HepG2 (cell line): ENCODE data around the gene URM1. TPM values are rescaled to one million over a fixed set of nuclear protein-coding genes. Genes with fewer than 3 reads are reported as not detected.

Experiments
- ATAD3A ChIP-seq: sonication (generic); formaldehyde crosslinking; IDR thresholded peaks from 2 replicates; pipeline ENCODE4 v1.4.0; 2020; ENCODE audit warnings: missing genetic modification reagents
- CHCHD3 ChIP-seq: sonication (generic); formaldehyde crosslinking; IDR thresholded peaks from 2 replicates; pipeline ENCODE4 v1.8.0; 2022; ENCODE audit warnings: mild to moderate bottlenecking, missing genetic modification reagents, moderate library complexity
- GLI4 ChIP-seq: sonication (generic); formaldehyde crosslinking; IDR thresholded peaks from 2 replicates; pipeline ENCODE4 v1.5.1; 2020; ENCODE audit warnings: missing genetic modification reagents, mild to moderate bottlenecking, moderate library complexity, borderline replicate concordance
- PITX1 ChIP-seq: sonication (generic); formaldehyde crosslinking; IDR thresholded peaks from 2 replicates; pipeline ENCODE4 v1.5.1; 2020; ENCODE audit warnings: mild to moderate bottlenecking, missing genetic modification reagents
- RFX3 ChIP-seq: IDR thresholded peaks from 2 replicates; pipeline ENCODE4 v1.6.1; 2016; ENCODE audit warnings: missing biosample characterization, missing genetic modification reagents
- SYNCRIP ChIP-seq: fragments of 200-400 bp; formaldehyde crosslinking; IDR thresholded peaks from 2 replicates; pipeline ENCODE4 v1.6.1; 2018; ENCODE audit warnings: mild to moderate bottlenecking, low read depth, low read length; ENCODE audit not compliant: insufficient read depth
- TEAD3 ChIP-seq: optimal IDR thresholded peaks from 2 replicates; pipeline ENCODE3; 2016; ENCODE audit warnings: borderline replicate concordance
- ZNF230 ChIP-seq: sonication (generic); formaldehyde crosslinking; IDR thresholded peaks from 2 replicates; pipeline ENCODE4 v1.4.0; 2020; ENCODE audit warnings: mild to moderate bottlenecking, missing genetic modification reagents
- ZNF333 ChIP-seq: sonication (generic); formaldehyde crosslinking; IDR thresholded peaks from 2 replicates; pipeline ENCODE4 v1.4.0; 2020; ENCODE audit warnings: mild to moderate bottlenecking, missing genetic modification reagents, borderline replicate concordance
- ZNF460 ChIP-seq: sonication (generic); formaldehyde crosslinking; IDR thresholded peaks from 2 replicates; pipeline ENCODE4 v1.5.1; 2020; ENCODE audit warnings: missing genetic modification reagents, mild to moderate bottlenecking, borderline replicate concordance
- ZNF557 ChIP-seq: sonication (generic); formaldehyde crosslinking; IDR thresholded peaks from 2 replicates; pipeline ENCODE4 v1.4.0; 2020; ENCODE audit warnings: missing genetic modification reagents
- ZNF749 ChIP-seq: sonication (generic); formaldehyde crosslinking; IDR thresholded peaks from 2 replicates; pipeline ENCODE4 v1.8.0; 2022; ENCODE audit warnings: mild to moderate bottlenecking, missing genetic modification reagents, moderate library complexity, borderline replicate concordance
- ZNF850 ChIP-seq: sonication (generic); formaldehyde crosslinking; conservative IDR thresholded peaks from 2 replicates; pipeline ENCODE4 v1.9.0; 2021; ENCODE audit warnings: mild to moderate bottlenecking, missing genetic modification reagents
- polyA plus RNA-seq, 8 experiments: library from polyadenylated mRNA; depleted of rRNA in 3 of 8; stranded (reverse) in 7 of 8; unstranded in 1 of 8; fragments of >200 nt; fragmentation: Illumina TruSeq in 4 of 8; extraction: Trizol in 4 of 8; gene quantifications; 2 replicates each; pipeline versions ENCODE4 v1.2.1 to v1.2.3, GENCODE V29; 2011 to 2016; ENCODE audit warnings: low read depth in 4 of 8, missing spikeins in 1 of 8, mixed read lengths in 1 of 8; ENCODE audit not compliant: insufficient read depth in 1 of 8
- total RNA-seq, 5 experiments: library from RNA; depleted of rRNA; stranded (reverse); fragments of >200 nt; fragmentation: Illumina TruSeq; extraction: Trizol; gene quantifications; 2 replicates each; pipeline ENCODE4 v1.2.3, GENCODE V29; 2016; ENCODE audit warnings: low read depth in 1 of 5
- TF ChIP-seq, protein P1 (sequence below): sonication (generic); formaldehyde crosslinking; IDR thresholded peaks from 2 replicates; pipeline ENCODE4 v1.5.1; 2020; ENCODE audit warnings: mild to moderate bottlenecking, moderate library complexity, missing genetic modification reagents
- TF ChIP-seq, protein P2 (sequence below): sonication (generic); formaldehyde crosslinking; IDR thresholded peaks from 2 replicates; pipeline ENCODE4 v1.4.0; 2020; ENCODE audit warnings: mild to moderate bottlenecking, missing genetic modification reagents
- TF ChIP-seq, protein P3 (sequence below): sonication (generic); formaldehyde crosslinking; IDR thresholded peaks from one replicate; pipeline ENCODE4 v1.5.1; 2020; ENCODE audit warnings: mild to moderate bottlenecking, missing genetic modification reagents; ENCODE audit errors: not compliant biosample characterization
- TF ChIP-seq, protein P4 (sequence below): sonication (generic); formaldehyde crosslinking; IDR thresholded peaks from 2 replicates; pipeline ENCODE4 v1.4.0; 2020; ENCODE audit warnings: mild to moderate bottlenecking, missing genetic modification reagents

URM1 gene
- total and polyA plus RNA-seq, 2 of the 13 experiments (the other 11 are each of a cell fraction or from before 2014, with no cell fraction given) = 37.1 to 41.3 TPM

DNA sequence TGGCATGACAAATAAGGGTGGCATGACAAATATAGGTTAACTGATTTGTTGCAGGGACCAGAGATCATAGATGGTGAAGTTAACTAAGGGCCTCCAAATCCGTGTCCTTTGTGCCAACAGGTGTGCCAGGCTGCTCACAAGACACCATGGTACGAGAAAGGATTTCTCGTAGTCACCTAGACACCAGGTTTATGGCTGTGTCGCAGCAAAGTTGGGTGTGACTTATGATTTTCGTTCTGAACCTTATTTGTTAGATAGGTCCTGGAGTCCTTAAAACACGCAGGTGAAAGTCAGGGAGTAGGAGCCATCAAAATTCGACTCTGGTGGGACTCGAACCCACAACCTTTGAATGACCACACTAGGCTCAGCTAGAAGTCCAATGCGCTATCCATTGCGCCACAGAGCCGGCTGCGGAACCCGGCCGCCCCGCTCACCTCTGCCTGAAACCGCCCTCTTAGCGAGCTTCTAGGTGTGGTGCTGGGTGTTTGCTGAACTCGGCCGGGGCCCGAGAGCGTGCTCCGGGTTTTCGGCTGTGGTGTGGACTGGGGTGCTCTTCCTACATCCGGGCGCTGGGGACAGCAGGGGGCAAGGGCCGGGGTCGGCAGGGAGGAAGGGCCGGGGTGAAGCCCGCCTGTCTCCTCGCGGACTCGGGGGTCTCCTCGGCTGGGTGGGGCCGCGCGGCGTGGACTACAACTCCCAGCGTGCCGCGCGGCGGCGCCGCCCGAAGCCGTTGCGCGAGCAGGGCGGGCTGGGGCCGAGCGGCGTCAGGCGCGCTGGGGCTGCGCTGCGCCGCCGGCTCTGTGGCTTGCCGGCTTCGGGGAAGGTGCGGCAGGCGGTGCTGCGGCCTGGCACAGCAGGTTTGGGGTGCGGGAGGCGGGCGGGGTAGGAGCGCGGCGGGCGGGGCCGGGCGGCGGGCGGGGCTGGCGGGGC is 31.1 kb upstream of the URM1 start, which contains the start of gene SLC27A4 (continued):
- TF ChIP-seq PITX1 (CRISPR knock-in tag) = peak; percentile 69; the same call in 1 of the 2 replicates
- no peak for TF ChIP-seq SYNCRIP
- TF ChIP-seq, protein P1, sequence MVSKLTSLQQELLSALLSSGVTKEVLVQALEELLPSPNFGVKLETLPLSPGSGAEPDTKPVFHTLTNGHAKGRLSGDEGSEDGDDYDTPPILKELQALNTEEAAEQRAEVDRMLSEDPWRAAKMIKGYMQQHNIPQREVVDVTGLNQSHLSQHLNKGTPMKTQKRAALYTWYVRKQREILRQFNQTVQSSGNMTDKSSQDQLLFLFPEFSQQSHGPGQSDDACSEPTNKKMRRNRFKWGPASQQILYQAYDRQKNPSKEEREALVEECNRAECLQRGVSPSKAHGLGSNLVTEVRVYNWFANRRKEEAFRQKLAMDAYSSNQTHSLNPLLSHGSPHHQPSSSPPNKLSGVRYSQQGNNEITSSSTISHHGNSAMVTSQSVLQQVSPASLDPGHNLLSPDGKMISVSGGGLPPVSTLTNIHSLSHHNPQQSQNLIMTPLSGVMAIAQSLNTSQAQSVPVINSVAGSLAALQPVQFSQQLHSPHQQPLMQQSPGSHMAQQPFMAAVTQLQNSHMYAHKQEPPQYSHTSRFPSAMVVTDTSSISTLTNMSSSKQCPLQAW (CRISPR knock-in tag) = peak; percentile 74
- TF ChIP-seq TEAD3 (CRISPR knock-in tag) = peak; percentile 22
- no peak for TF ChIP-seq ZNF557
- no peak for TF ChIP-seq ZNF850 (CRISPR knock-in tag)
- TF ChIP-seq, protein P2, sequence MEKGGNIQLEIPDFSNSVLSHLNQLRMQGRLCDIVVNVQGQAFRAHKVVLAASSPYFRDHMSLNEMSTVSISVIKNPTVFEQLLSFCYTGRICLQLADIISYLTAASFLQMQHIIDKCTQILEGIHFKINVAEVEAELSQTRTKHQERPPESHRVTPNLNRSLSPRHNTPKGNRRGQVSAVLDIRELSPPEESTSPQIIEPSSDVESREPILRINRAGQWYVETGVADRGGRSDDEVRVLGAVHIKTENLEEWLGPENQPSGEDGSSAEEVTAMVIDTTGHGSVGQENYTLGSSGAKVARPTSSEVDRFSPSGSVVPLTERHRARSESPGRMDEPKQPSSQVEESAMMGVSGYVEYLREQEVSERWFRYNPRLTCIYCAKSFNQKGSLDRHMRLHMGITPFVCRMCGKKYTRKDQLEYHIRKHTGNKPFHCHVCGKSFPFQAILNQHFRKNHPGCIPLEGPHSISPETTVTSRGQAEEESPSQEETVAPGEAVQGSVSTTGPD = peak; percentile 45; the same call in 1 of the 2 replicates
- no peak for TF ChIP-seq RFX3
- no peak for TF ChIP-seq CHCHD3 (CRISPR knock-in tag)
- no peak; the same call in 1 of the 2 replicates for TF ChIP-seq ZNF460 (CRISPR knock-in tag)
- TF ChIP-seq GLI4 = no peak
- TF ChIP-seq, protein P3, sequence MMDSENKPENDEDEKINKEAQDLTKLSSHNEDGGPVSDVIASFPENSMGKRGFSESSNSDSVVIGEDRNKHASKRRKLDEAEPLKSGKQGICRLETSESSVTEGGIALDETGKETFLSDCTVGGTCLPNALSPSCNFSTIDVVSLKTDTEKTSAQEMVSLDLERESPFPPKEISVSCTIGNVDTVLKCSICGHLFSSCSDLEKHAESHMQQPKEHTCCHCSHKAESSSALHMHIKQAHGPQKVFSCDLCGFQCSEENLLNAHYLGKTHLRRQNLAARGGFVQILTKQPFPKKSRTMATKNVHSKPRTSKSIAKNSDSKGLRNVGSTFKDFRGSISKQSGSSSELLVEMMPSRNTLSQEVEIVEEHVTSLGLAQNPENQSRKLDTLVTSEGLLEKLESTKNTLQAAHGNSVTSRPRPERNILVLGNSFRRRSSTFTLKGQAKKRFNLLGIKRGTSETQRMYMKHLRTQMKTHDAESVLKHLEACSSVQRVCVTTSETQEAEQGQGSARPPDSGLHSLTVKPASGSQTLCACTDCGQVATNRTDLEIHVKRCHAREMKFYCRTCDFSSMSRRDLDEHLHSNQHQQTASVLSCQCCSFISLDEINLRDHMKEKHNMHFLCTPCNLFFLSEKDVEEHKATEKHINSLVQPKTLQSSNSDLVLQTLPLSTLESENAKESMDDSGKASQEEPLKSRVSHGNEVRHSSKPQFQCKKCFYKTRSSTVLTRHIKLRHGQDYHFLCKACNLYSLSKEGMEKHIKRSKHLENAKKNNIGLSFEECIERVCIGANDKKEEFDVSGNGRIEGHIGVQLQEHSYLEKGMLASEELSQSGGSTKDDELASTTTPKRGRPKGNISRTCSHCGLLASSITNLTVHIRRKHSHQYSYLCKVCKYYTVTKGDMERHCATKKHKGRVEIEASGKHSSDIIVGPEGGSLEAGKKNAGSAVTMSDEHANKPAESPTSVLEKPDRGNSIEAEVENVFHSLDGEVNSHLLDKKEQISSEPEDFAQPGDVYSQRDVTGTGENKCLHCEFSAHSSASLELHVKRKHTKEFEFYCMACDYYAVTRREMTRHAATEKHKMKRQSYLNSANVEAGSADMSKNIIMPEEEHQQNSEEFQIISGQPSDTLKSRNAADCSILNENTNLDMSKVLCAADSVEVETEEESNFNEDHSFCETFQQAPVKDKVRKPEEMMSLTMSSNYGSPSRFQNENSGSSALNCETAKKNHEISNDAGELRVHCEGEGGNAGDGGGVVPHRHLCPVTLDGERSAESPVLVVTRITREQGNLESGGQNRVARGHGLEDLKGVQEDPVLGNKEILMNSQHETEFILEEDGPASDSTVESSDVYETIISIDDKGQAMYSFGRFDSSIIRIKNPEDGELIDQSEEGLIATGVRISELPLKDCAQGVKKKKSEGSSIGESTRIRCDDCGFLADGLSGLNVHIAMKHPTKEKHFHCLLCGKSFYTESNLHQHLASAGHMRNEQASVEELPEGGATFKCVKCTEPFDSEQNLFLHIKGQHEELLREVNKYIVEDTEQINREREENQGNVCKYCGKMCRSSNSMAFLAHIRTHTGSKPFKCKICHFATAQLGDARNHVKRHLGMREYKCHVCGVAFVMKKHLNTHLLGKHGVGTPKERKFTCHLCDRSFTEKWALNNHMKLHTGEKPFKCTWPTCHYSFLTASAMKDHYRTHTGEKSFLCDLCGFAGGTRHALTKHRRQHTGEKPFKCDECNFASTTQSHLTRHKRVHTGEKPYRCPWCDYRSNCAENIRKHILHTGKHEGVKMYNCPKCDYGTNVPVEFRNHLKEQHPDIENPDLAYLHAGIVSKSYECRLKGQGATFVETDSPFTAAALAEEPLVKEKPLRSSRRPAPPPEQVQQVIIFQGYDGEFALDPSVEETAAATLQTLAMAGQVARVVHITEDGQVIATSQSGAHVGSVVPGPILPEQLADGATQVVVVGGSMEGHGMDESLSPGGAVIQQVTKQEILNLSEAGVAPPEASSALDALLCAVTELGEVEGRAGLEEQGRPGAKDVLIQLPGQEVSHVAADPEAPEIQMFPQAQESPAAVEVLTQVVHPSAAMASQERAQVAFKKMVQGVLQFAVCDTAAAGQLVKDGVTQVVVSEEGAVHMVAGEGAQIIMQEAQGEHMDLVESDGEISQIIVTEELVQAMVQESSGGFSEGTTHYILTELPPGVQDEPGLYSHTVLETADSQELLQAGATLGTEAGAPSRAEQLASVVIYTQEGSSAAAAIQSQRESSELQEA (CRISPR knock-in tag) = no peak
- peak; percentile 90 for TF ChIP-seq ZNF333 (CRISPR knock-in tag)
- no peak for TF ChIP-seq ZNF230
- TF ChIP-seq, protein P4, sequence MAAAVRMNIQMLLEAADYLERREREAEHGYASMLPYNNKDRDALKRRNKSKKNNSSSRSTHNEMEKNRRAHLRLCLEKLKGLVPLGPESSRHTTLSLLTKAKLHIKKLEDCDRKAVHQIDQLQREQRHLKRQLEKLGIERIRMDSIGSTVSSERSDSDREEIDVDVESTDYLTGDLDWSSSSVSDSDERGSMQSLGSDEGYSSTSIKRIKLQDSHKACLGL (CRISPR knock-in tag) = peak; percentile 60; the same call in 1 of the 2 replicates
- no peak for TF ChIP-seq ZNF749 (CRISPR knock-in tag)
- no peak for TF ChIP-seq ATAD3A (CRISPR knock-in tag)
